Keratinocyte (primary cell): ENCODE data around the gene C1orf52. TPM values are rescaled to one million over a fixed set of nuclear protein-coding genes. Genes with fewer than 3 reads are reported as not detected.

ENCODE experiments used
- DNase-seq: peaks from one replicate; pipeline ENCODE4 v3.0.0-alpha.2; 2011; ENCODE audit warnings: low read depth, missing footprints, low spot score
- FAIRE-seq: peaks from 2 replicates; lab custom pipeline; 2011; peaks lifted over from hg19 to GRCh38; lab: Jason Lieb, UNC
- H2AFZ ChIP-seq: 2 replicates; pipeline ENCODE4 v1.6.0; 2012; ENCODE audit warnings: low read length, control low read depth, inconsistent platforms; ENCODE audit not compliant: control insufficient read depth
- H3K27ac ChIP-seq: 2 replicates; pipeline ENCODE4 v1.5.1; 2011; ENCODE audit warnings: low read length; ENCODE audit not compliant: control insufficient read depth, insufficient read depth
- H3K27me3 ChIP-seq: 3 replicates; pipeline ENCODE4 v1.6.0; 2011; ENCODE audit warnings: low read length; ENCODE audit not compliant: control insufficient read depth, insufficient read depth; ENCODE audit errors: extremely low read depth
- H3K36me3 ChIP-seq, 2 experiments: 2 replicates in 1 of 2; 3 replicates in 1 of 2; pipeline ENCODE4 v1.5.1; 2011; ENCODE audit warnings: low read length in 2 of 2, mild to moderate bottlenecking in 1 of 2; ENCODE audit not compliant: control insufficient read depth in 2 of 2, insufficient read depth in 2 of 2; ENCODE audit errors: extremely low read depth in 1 of 2
- H3K4me1 ChIP-seq: 3 replicates; pipeline ENCODE4 v1.5.1; 2011; ENCODE audit warnings: low read length; ENCODE audit not compliant: control insufficient read depth, insufficient read depth; ENCODE audit errors: extremely low read depth
- H3K4me2 ChIP-seq: 3 replicates; pipeline ENCODE4 v1.6.0; 2011; ENCODE audit warnings: low read depth, low read length; ENCODE audit not compliant: control insufficient read depth, insufficient read depth; ENCODE audit errors: extremely low read depth
- H3K4me3 ChIP-seq, 3 experiments: fragments of 200-600 bp in 1 of 3; sonication (generic) in 1 of 3; 2 replicates in 2 of 3; 3 replicates in 1 of 3; pipeline ENCODE4 v1.5.1; 2011 to 2016; ENCODE audit warnings: low read length in 3 of 3, mild to moderate bottlenecking in 3 of 3, control low read depth in 2 of 3, inconsistent platforms in 1 of 3, low read depth in 1 of 3, mixed read lengths in 1 of 3, mixed run types in 1 of 3, moderate library complexity in 1 of 3; ENCODE audit not compliant: control insufficient read depth in 2 of 3, insufficient read depth in 2 of 3; ENCODE audit errors: extremely low read depth in 1 of 3
- H3K79me2 ChIP-seq: 2 replicates; pipeline ENCODE4 v1.6.0; 2012; ENCODE audit warnings: low read length; ENCODE audit not compliant: control insufficient read depth, insufficient read depth
- H3K9ac ChIP-seq: 3 replicates; pipeline ENCODE4 v1.6.0; 2011; ENCODE audit warnings: low read length; ENCODE audit not compliant: control insufficient read depth, insufficient read depth; ENCODE audit errors: extremely low read depth
- H3K9me1 ChIP-seq: 3 replicates; pipeline ENCODE4 v1.6.0; 2011; ENCODE audit warnings: low read length; ENCODE audit not compliant: control insufficient read depth, insufficient read depth; ENCODE audit errors: extremely low read depth
- H3K9me3 ChIP-seq: 2 replicates; pipeline ENCODE4 v1.5.1; 2012; ENCODE audit warnings: low read depth, low read length; ENCODE audit not compliant: control insufficient read depth
- H4K20me1 ChIP-seq: 3 replicates; pipeline ENCODE4 v1.6.0; 2011; ENCODE audit warnings: low read length; ENCODE audit not compliant: control insufficient read depth, insufficient read depth; ENCODE audit errors: extremely low read depth
- CTCF ChIP-seq, 3 experiments: IDR thresholded peaks in 1 of 3; conservative IDR thresholded peaks in 1 of 3; optimal IDR thresholded peaks in 1 of 3; 2 replicates in 2 of 3; 3 replicates in 1 of 3; pipeline versions ENCODE3 to v1.5.1; 2011; ENCODE audit warnings: low read length in 3 of 3, mild to moderate bottlenecking in 3 of 3, moderate library complexity in 2 of 3, control low read depth in 1 of 3, inconsistent platforms in 1 of 3; ENCODE audit not compliant: insufficient read depth in 2 of 3; ENCODE audit errors: extremely low read depth in 1 of 3
- EZH2 ChIP-seq: IDR thresholded peaks from one replicate; pipeline ENCODE4 v1.6.1; 2012; ENCODE audit warnings: inconsistent platforms, mild to moderate bottlenecking, low read length, moderate library complexity
- dilution Hi-C: fragments of 300-500 bp; cut with MboI; formaldehyde crosslinking; loops from one replicate; pipeline ENCODE4 v1.7.0; 2020; ENCODE audit warnings: low sequenced_read_pairs; ENCODE audit not compliant: extremely low pct_ligation_motif_present
- polyA plus RNA-seq, 5 experiments: library from polyadenylated mRNA; depleted of rRNA in 3 of 5; stranded (reverse) in 3 of 5; stranded (forward) in 1 of 5; unstranded in 1 of 5; fragments of >200 nt; gene quantifications; 1 replicate in 1 of 5; 2 replicates in 3 of 5; 3 replicates in 1 of 5; pipeline versions ENCODE4 v1.2.1 to v1.2.3, GENCODE V29; 2011 to 2012; ENCODE audit warnings: missing spikeins in 2 of 5, low read depth in 1 of 5, low replicate concordance in 1 of 5

The C1orf52 gene
- polyA plus RNA-seq, 1 donor (not counting 4 experiments of a cell fraction or from before 2014, with no cell fraction given): 27.3 TPM

GRCh38 chr1:85264150-85264549 lies 4.7 kb upstream of the C1orf52 start:
- FAIRE-seq (no peak), DNase-seq (no peak)
- Histone ChIP-seq H3K27ac (no peak overlapping the region), H3K27me3 (no peaks in the 10 kb centered on the region), H3K4me2 (no peak overlapping the region), H3K9me1 (no peaks in the 10 kb centered on the region), H2AFZ (no peak overlapping the region), H3K4me3 (no peak overlapping the region), H3K9ac (no peak overlapping the region), H3K9me3 (no peaks in the 10 kb centered on the region), H3K79me2 (peaks cover 16% of the 10 kb centered on the region), H3K36me3 (peaks cover 15% of the 10 kb centered on the region in 2 experiments), H3K4me1 (peaks cover 6% of the 10 kb centered on the region), H4K20me1 (no peaks in the 10 kb centered on the region)
- dilution Hi-C loops: no loop called here
- TF ChIP-seq EZH2: no peak
- TF ChIP-seq CTCF (optimal IDR thresholded peaks at IDR 0.05 in 1 of 3, IDR thresholded peaks at IDR 0.05 in 1 of 3, conservative IDR thresholded peaks at IDR 0.05 in 1 of 3; ENCODE audit: extremely low read depth in 1 of 3, insufficient read depth in 2 of 3, low read length in 3 of 3): no peak

GRCh38 chr1:85262985-85263384 lies 3.5 kb upstream of the C1orf52 start:
- Histone ChIP-seq H3K9ac (no peak overlapping the region), H3K9me3 (no peaks in the 10 kb centered on the region), H3K4me3 (no peak overlapping the region), H3K4me2 (no peak overlapping the region), H3K27me3 (no peaks in the 10 kb centered on the region), H3K36me3 (peaks cover 11% of the 10 kb centered on the region in 2 experiments), H3K9me1 (no peaks in the 10 kb centered on the region), H3K27ac (no peak overlapping the region), H3K79me2 (peaks cover 21% of the 10 kb centered on the region), H2AFZ (no peak overlapping the region), H3K4me1 (peaks cover 12% of the 10 kb centered on the region), H4K20me1 (peaks cover 4% of the 10 kb centered on the region)
- dilution Hi-C loops: no loop called here
- no peak for TF ChIP-seq EZH2
- TF ChIP-seq CTCF (optimal IDR thresholded peaks at IDR 0.05 in 1 of 3, IDR thresholded peaks at IDR 0.05 in 1 of 3, conservative IDR thresholded peaks at IDR 0.05 in 1 of 3; ENCODE audit: extremely low read depth in 1 of 3, insufficient read depth in 2 of 3, low read length in 3 of 3): no peak
- DNase-seq: no peak
- FAIRE-seq: no peak
